HAP-1 (cell line): Measurements from ENCODE around the gene CT45A9.
"Not testable (repeated sequence)": the region's sequence is repeated elsewhere in the genome, so short reads cannot be mapped to it uniquely, and the experiment has no call there.

Experiments used
- DNase-seq, 2 experiments: peaks; one replicate each; pipeline ENCODE4 v3.0.0-alpha.2; 2016 to 2020; ENCODE audit warnings: low spot score in 2 of 2
- H3K27me3 ChIP-seq: fragments of 250-450 bp; sonication (Bioruptor Pico); 2 replicates; pipeline ENCODE4 v1.5.1; 2020; ENCODE audit warnings: low read depth, mild to moderate bottlenecking, moderate library complexity
- H3K36me3 ChIP-seq: fragments of 250-450 bp; sonication (Bioruptor Pico); replicated peaks from 2 replicates; pipeline ENCODE4 v1.5.1; 2020; ENCODE audit warnings: mild to moderate bottlenecking
- H3K4me1 ChIP-seq: fragments of 250-450 bp; sonication (Bioruptor Pico); 2 replicates; pipeline ENCODE4 v1.5.1; 2020; ENCODE audit warnings: mild to moderate bottlenecking
- H3K4me3 ChIP-seq: fragments of 250-450 bp; sonication (Bioruptor Pico); 2 replicates; pipeline ENCODE4 v1.5.1; 2020; ENCODE audit warnings: mild to moderate bottlenecking, moderate library complexity
- H3K9me3 ChIP-seq: fragments of 250-450 bp; sonication (Bioruptor Pico); 2 replicates; pipeline ENCODE4 v1.5.1; 2020; ENCODE audit warnings: mild to moderate bottlenecking, moderate library complexity
- in situ Hi-C: fragments of 300-500 bp; cut with MboI; formaldehyde crosslinking; loops from 3 replicates; pipeline ENCODE4 v1.14.3; 2020; ENCODE audit warnings: low sequenced_read_pairs, inconsistent platforms, mixed read lengths

Gene CT45A9

GRCh38 chrX:135871712-135872111, at the start of gene CT45A9:
Gene CT45A9 (minus strand): TSS chrX:135871812. CDS start chrX:135868061, 3,751 bp downstream.
- H3K4me1 ChIP-seq, H3K4me3 ChIP-seq, DNase-seq, H3K36me3 ChIP-seq, H3K9me3 ChIP-seq, in situ Hi-C loops, H3K27me3 ChIP-seq: not testable (repeated sequence)

GRCh38 chrX:135920516-135920915, 48.9 kb upstream of the CT45A9 start:
- H3K9me3 ChIP-seq, DNase-seq, in situ Hi-C loops, H3K36me3 ChIP-seq, H3K27me3 ChIP-seq, H3K4me1 ChIP-seq, H3K4me3 ChIP-seq: not testable (repeated sequence)

- Histone ChIP-seq H3K27me3 (peaks cover 7% of the 10 kb centered on the region), H3K4me3 (no peak overlapping the region), H3K4me1 (no peaks in the 10 kb centered on the region), H3K9me3 (no peaks in the 10 kb centered on the region), H3K36me3 (no peaks in the 10 kb centered on the region)
- DNase-seq, result no peak
- in situ Hi-C loops, result no loop called here
These were observed 42.8 kb upstream of the CT45A9 start for GRCh38 chrX:135914404-135914803.

GRCh38 chrX:135910251-135910650, 38.6 kb upstream of the CT45A9 start:
- peaks cover 7% of the 10 kb centered on the region for H3K27me3 ChIP-seq
- no peak for DNase-seq
- no peaks in the 10 kb centered on the region for H3K4me1 ChIP-seq
- no peaks in the 10 kb centered on the region for H3K36me3 ChIP-seq
- in situ Hi-C loops, result no loop called here
- H3K9me3 ChIP-seq, result no peaks in the 10 kb centered on the region
- no peak overlapping the region for H3K4me3 ChIP-seq

GRCh38 chrX:135893294-135893817, 21.7 kb upstream of the CT45A9 start, which contains the start of the genes CT45A10 and SAGE1:
Gene CT45A10 (minus strand): TSS chrX:135893444. CDS start chrX:135885344, 8,100 bp downstream.
Gene SAGE1 (plus strand): TSS chrX:135893716. CDS start chrX:135896243, 2,527 bp downstream.
- Histone ChIP-seq H3K4me1 (no peaks in the 10 kb centered on the region), H3K36me3 (no peaks in the 10 kb centered on the region), H3K27me3 (0 out of 2 replicates have a peak, but pooled peaks cover 10% of the 10 kb centered on the region), H3K4me3 (no peak within 1 kb of the TSS), H3K9me3 (no peaks in the 10 kb centered on the region)
- in situ Hi-C loops, result no loop called here
- DNase-seq, result no peak

GRCh38 chrX:135892781-135893180, 21.2 kb upstream of the CT45A9 start:
- in situ Hi-C loops, result no loop called here
- Histone ChIP-seq H3K36me3 (no peaks in the 10 kb centered on the region), H3K4me3 (no peak overlapping the region), H3K4me1 (no peaks in the 10 kb centered on the region), H3K9me3 (no peaks in the 10 kb centered on the region), H3K27me3 (0 out of 2 replicates have a peak, but pooled peaks cover 10% of the 10 kb centered on the region)
- no peak for DNase-seq

- in situ Hi-C loops, result no loop called here
- Histone ChIP-seq H3K9me3 (no peaks in the 10 kb centered on the region), H3K4me3 (no peak overlapping the region), H3K27me3 (0 out of 2 replicates have a peak, but pooled peaks cover 5% of the 10 kb centered on the region), H3K36me3 (no peaks in the 10 kb centered on the region), H3K4me1 (no peaks in the 10 kb centered on the region)
- DNase-seq, result no peak
These were observed 18.5 kb upstream of the CT45A9 start for GRCh38 chrX:135890087-135890585.

- H3K4me1 ChIP-seq, in situ Hi-C loops, H3K27me3 ChIP-seq, H3K9me3 ChIP-seq, H3K36me3 ChIP-seq, H3K4me3 ChIP-seq: not testable (repeated sequence)
- DNase-seq, result peak; percentile 14 to 84
These were observed 17.4 kb upstream of the CT45A9 start for GRCh38 chrX:135888976-135889375.

- H3K9me3 ChIP-seq, H3K4me3 ChIP-seq, H3K36me3 ChIP-seq, H3K4me1 ChIP-seq, in situ Hi-C loops, DNase-seq, H3K27me3 ChIP-seq: not testable (repeated sequence)
These were observed 16.6 kb upstream of the CT45A9 start for GRCh38 chrX:135888230-135888629.

- H3K27me3 ChIP-seq, H3K4me1 ChIP-seq, DNase-seq, in situ Hi-C loops, H3K9me3 ChIP-seq, H3K4me3 ChIP-seq, H3K36me3 ChIP-seq: not testable (repeated sequence)
These were observed 11.1 kb upstream of the CT45A9 start for GRCh38 chrX:135882741-135883140.

- H3K36me3 ChIP-seq, H3K4me1 ChIP-seq, H3K9me3 ChIP-seq, DNase-seq, H3K4me3 ChIP-seq, H3K27me3 ChIP-seq, in situ Hi-C loops: not testable (repeated sequence)
These were observed 17.2 kb downstream of the CT45A9 start, which contains the start of gene CT45A8 for GRCh38 chrX:135854438-135854837. Gene CT45A8 (minus strand): TSS chrX:135854538. CDS start chrX:135850783, 3,755 bp downstream.

GRCh38 chrX:135837180-135837579, 34.4 kb downstream of the CT45A9 start, which contains the start of gene CT45A7:
Gene CT45A7 (minus strand): TSS chrX:135837280. CDS start chrX:135833533, 3,747 bp downstream.
- H3K4me1 ChIP-seq, H3K36me3 ChIP-seq, H3K27me3 ChIP-seq, DNase-seq, H3K4me3 ChIP-seq, in situ Hi-C loops, H3K9me3 ChIP-seq: not testable (repeated sequence)

GRCh38 chrX:135819912-135820311, 51.7 kb downstream of the CT45A9 start, which contains the start of gene CT45A2:
Gene CT45A2 (minus strand): TSS chrX:135820012. CDS start chrX:135816265, 3,747 bp downstream.
- H3K36me3 ChIP-seq, H3K9me3 ChIP-seq, H3K4me1 ChIP-seq, H3K27me3 ChIP-seq, DNase-seq, H3K4me3 ChIP-seq, in situ Hi-C loops: not testable (repeated sequence)
